ENCODE data around the gene CA10. TPM values are rescaled to one million over a fixed set of nuclear protein-coding genes. Genes with fewer than 3 reads are reported as not detected.

CA10 gene
- total and polyA plus RNA-seq, 2 experiments from 2014 or later: 0.33 TPM; not detected in 1

DNA sequence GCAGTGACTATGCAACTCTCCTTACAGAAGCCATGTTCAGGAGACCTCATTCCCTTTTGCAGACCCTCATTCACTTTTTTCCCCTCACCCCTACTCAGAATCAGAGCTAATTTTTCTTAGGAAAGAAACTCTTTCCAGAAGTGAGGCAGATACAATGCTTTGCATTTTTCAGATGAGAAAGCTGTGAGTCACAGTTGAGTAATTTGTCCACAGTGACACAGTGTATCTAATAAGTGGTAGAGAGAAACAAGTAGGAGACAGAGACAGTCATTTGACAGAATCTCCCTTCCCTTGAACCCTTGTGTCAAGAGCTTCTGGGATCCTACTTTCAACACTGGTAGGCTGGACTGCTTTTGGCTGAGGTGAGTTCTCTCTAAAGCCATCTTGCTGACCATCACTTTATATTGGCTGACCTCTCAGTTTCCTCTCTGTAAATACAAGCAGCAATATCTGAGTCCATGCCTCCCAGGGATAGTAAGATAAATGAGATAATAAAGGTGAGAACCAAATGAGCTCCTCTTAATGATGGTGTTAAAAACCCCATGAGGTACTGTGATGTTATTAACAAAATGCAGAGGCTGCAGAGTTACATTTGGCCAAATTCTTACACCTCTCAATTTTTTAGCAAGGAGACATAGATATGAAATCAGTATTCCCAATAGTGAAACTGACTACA, 130.8 kb downstream of the CA10 start:
- Histone ChIP-seq H3K36me3 (replicated peaks; ENCODE audit: insufficient read depth, low read depth) (no peaks in the 10 kb centered on the region), H3K4me1 (ENCODE audit: insufficient read depth) (no peaks in the 10 kb centered on the region), H3K9me2 (replicated peaks; ENCODE audit: insufficient read depth) (no peaks in the 10 kb centered on the region), H3K9me3 (ENCODE audit: low read depth) (no peaks in the 10 kb centered on the region), H3K79me2 (no peaks in the 10 kb centered on the region), H2AFZ (no peak overlapping the region), H3K27me3 (no peaks in the 10 kb centered on the region), H3K27ac (peak overlapping the region; percentile 66), H4K20me1 (ENCODE audit: insufficient read depth, poor library complexity, severe bottlenecking) (no peaks in the 10 kb centered on the region), H3K4me3 (no peak overlapping the region), H3K4me2 (no peak overlapping the region)
- peak; percentile 23 for DNase-seq (ENCODE audit: low spot score)
- TF ChIP-seq EZH2phosphoT487 (IDR thresholded peaks at IDR 0.05; ENCODE audit: low read depth, severe bottlenecking, unreplicated experiment): no peak
- no peak for TF ChIP-seq EZH2 (IDR thresholded peaks at IDR 0.05; ENCODE audit: borderline replicate concordance)
- TF ChIP-seq, protein P1, sequence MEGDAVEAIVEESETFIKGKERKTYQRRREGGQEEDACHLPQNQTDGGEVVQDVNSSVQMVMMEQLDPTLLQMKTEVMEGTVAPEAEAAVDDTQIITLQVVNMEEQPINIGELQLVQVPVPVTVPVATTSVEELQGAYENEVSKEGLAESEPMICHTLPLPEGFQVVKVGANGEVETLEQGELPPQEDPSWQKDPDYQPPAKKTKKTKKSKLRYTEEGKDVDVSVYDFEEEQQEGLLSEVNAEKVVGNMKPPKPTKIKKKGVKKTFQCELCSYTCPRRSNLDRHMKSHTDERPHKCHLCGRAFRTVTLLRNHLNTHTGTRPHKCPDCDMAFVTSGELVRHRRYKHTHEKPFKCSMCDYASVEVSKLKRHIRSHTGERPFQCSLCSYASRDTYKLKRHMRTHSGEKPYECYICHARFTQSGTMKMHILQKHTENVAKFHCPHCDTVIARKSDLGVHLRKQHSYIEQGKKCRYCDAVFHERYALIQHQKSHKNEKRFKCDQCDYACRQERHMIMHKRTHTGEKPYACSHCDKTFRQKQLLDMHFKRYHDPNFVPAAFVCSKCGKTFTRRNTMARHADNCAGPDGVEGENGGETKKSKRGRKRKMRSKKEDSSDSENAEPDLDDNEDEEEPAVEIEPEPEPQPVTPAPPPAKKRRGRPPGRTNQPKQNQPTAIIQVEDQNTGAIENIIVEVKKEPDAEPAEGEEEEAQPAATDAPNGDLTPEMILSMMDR (IDR thresholded peaks at IDR 0.05; ENCODE audit: poor library complexity): no peak

DNA sequence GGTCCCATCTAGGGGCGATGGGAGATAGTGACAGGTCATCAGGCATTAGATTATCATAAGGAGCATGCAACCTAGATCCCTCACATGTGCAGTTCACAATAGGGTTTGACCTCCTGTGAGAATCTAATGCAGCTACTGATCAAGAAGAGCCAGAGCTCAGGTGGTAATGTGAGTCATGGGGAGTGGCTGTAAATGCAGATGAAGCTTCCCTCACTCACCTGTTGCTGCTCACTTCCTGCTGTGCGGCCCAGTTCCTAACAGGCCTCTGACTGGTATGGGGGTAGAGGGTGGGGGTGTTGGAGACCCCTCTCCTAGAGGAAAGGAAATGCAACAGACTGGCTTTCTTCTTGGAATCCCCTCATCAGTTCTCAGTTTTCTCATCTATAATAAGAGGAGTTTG, 131.4 kb downstream of the CA10 start:
- DNase-seq (ENCODE audit: low spot score): peak; percentile 16
- TF ChIP-seq, protein P1 (IDR thresholded peaks at IDR 0.05; ENCODE audit: poor library complexity): no peak
- TF ChIP-seq EZH2phosphoT487 (IDR thresholded peaks at IDR 0.05; ENCODE audit: low read depth, severe bottlenecking, unreplicated experiment) (no peak), EZH2 (IDR thresholded peaks at IDR 0.05; ENCODE audit: borderline replicate concordance) (no peak)
- Histone ChIP-seq H3K4me3 (no peak overlapping the region), H3K4me1 (ENCODE audit: insufficient read depth) (no peaks in the 10 kb centered on the region), H3K27ac (peak overlapping the region; percentile 66), H3K9me3 (ENCODE audit: low read depth) (no peaks in the 10 kb centered on the region), H4K20me1 (ENCODE audit: insufficient read depth, poor library complexity, severe bottlenecking) (no peaks in the 10 kb centered on the region), H3K36me3 (replicated peaks; ENCODE audit: insufficient read depth, low read depth) (no peaks in the 10 kb centered on the region), H2AFZ (no peak overlapping the region), H3K79me2 (no peaks in the 10 kb centered on the region), H3K27me3 (no peaks in the 10 kb centered on the region), H3K4me2 (no peak overlapping the region), H3K9me2 (replicated peaks; ENCODE audit: insufficient read depth) (no peaks in the 10 kb centered on the region)
- WGBS (ENCODE audit: low lambda C conversion rate, missing lambda C conversion rate): 77% methylated on average over 2 of the region's 2 CpGs

DNA sequence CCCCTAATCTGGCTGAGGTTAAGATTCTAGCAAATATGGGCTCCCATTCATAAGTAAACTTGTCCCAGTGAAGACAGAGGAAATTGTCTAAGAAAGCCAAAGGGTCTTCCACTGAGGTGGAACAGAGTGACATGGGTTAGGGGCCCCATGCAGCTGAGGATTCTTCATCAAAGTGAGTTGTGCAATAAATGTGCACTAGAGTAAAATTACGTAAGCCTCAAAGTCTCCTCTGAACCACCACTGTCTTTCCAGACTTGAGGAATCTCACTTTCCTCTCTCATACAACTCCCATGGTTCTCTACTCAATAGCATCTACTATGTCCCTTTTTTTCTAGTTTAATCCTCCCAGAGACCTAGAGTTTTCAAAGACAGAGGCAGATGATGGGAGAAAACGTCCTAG, 132.4 kb downstream of the CA10 start:
- H3K9me3 ChIP-seq (ENCODE audit: low read depth): no peaks in the 10 kb centered on the region
- H4K20me1 ChIP-seq (ENCODE audit: insufficient read depth, poor library complexity, severe bottlenecking): no peaks in the 10 kb centered on the region
- no peaks in the 10 kb centered on the region for H3K4me1 ChIP-seq (ENCODE audit: insufficient read depth)
- no peak overlapping the region for H3K4me3 ChIP-seq
- no peak overlapping the region for H3K27ac ChIP-seq
- no peak for DNase-seq (ENCODE audit: low spot score)
- no peaks in the 10 kb centered on the region for H3K9me2 ChIP-seq (replicated peaks; ENCODE audit: insufficient read depth)
- 88% methylated on average over 2 of the region's 2 CpGs for WGBS (ENCODE audit: low lambda C conversion rate, missing lambda C conversion rate)
- no peak overlapping the region for H2AFZ ChIP-seq
- H3K36me3 ChIP-seq (replicated peaks; ENCODE audit: insufficient read depth, low read depth): no peaks in the 10 kb centered on the region
- no peak for TF ChIP-seq EZH2phosphoT487 (IDR thresholded peaks at IDR 0.05; ENCODE audit: low read depth, severe bottlenecking, unreplicated experiment)
- TF ChIP-seq, protein P1 (IDR thresholded peaks at IDR 0.05; ENCODE audit: poor library complexity): no peak
- TF ChIP-seq EZH2 (IDR thresholded peaks at IDR 0.05; ENCODE audit: borderline replicate concordance): no peak
- no peaks in the 10 kb centered on the region for H3K79me2 ChIP-seq
- no peak overlapping the region for H3K4me2 ChIP-seq
- H3K27me3 ChIP-seq: no peaks in the 10 kb centered on the region
